ENCODE results near the gene TMEM182. TPM values are rescaled to one million over a fixed set of nuclear protein-coding genes. Genes with fewer than 3 reads are reported as not detected.

TMEM182 gene
- total RNA-seq, 1 donor from 2014 or later = 6.1 TPM

DNA sequence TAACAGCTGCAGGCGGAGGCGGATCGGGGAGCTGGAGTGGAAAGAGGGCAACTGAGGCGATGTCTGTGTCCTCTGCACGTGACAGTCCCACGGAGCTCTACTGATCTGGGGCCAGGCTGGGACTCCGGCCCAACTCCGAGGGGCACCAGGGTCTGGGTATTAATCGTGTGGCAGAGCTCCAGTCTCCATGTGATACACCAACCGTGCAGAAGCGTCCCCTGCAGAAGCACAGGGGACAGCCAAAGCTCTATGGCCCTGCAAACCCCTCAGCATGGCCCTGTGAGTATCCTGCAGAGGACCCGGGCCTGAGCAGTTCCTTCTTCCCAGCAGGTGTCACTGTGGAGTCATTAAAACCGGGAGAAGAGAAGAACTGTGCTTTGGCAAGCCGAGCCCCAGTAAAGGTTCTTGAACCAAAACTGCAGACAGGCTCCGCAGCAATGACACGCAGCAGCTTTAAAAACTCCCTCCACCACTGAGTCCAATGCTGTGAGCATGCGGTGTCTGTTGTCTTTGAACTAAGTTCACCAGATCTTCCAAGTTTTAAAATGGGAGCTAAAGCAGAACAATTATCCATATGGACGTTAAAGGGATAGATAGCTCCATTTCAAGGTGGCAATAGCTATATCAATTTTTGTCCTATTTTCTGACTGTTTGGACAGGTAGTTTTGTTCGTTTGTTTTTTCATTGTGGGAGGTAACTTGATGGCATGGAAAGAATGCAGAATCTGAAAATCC is 79.4 kb downstream of the TMEM182 start:
- FAIRE-seq (no peak), DNase-seq (ENCODE audit: low read depth) (peak; percentile 38)
- no peak overlapping the region for H3K4me3 ChIP-seq (ENCODE audit: low read depth, low read length)

DNA sequence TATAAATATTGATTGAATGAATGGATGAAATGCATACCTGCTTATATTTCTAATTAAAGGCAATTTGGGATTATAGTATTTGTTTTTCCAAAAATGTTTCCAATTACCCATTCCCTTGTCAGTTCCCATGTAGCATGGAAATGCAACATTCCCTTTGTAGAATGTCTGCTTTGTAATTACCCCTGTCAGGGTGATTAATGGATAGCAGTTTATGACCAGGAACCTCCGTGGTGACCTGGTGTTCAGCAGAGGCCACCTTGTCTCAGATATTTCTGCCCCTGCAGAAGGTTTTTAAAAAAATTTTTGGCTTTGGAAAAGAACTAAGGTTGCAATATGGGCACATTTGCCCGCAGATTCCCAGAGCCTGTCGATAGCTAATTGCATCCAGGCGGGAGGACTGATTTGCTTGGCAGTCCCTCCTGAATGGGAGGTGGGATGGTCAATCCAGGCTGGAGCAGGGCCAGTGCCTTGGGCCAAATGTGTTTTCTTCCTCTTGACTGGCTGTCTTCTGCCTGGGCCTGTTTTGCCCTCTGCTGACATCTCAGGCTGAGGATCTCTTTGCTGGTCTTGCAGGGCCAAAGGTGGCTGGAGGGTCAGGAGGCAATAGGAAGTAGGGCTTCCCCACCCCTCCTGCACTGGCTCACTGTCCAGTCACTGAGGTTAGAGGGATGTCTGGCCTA is 82.1 kb downstream of the TMEM182 start:
- no peak for TF ChIP-seq CTCF (IDR thresholded peaks at IDR 0.05; ENCODE audit: insufficient read depth, low read length, severe bottlenecking)
- H3K4me3 ChIP-seq (ENCODE audit: low read depth, low read length) = no peak overlapping the region
- H3K36me3 ChIP-seq (ENCODE audit: control insufficient read depth, insufficient read depth, low read length) = no peaks in the 10 kb centered on the region
- DNase-seq (ENCODE audit: low read depth) (no peak), FAIRE-seq (no peak)
- H3K27me3 ChIP-seq (ENCODE audit: control insufficient read depth, insufficient read depth, low read length) = no peaks in the 10 kb centered on the region

More for the DNA sequence above, 79.4 kb downstream of the TMEM182 start:
- Histone ChIP-seq H3K27me3 (ENCODE audit: control insufficient read depth, insufficient read depth, low read length) (no peaks in the 10 kb centered on the region), H3K36me3 (ENCODE audit: control insufficient read depth, insufficient read depth, low read length) (no peaks in the 10 kb centered on the region)
- peak; percentile 66 for TF ChIP-seq CTCF (IDR thresholded peaks at IDR 0.05; ENCODE audit: insufficient read depth, low read length, severe bottlenecking)

DNA sequence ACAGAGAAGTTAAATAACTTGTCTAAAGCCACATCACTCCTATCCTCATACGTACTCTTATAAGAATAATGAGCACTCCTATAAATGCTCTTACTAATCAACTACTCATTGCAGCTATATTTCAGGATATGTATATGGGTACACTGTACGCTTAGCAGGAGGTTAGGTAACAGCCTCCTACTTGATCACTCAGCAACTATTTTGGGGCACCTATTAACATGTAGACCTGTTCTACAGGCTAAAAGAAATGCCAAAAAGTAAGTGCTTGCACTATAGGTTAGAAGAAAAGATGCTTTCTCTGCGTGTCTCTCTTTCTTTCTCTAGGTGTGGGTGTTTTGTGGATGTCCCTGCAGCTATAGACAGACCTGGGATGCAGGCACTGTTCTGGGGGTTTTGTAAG is 83.1 kb downstream of the TMEM182 start:
- DNase-seq (ENCODE audit: low read depth) (no peak), FAIRE-seq (no peak)
- no peak overlapping the region for H3K4me3 ChIP-seq (ENCODE audit: low read depth, low read length)
- no peak for TF ChIP-seq CTCF (IDR thresholded peaks at IDR 0.05; ENCODE audit: insufficient read depth, low read length, severe bottlenecking)
- no peaks in the 10 kb centered on the region for H3K27me3 ChIP-seq (ENCODE audit: control insufficient read depth, insufficient read depth, low read length)
- no peaks in the 10 kb centered on the region for H3K36me3 ChIP-seq (ENCODE audit: control insufficient read depth, insufficient read depth, low read length)

GRCh38 chr2:102848366-102848839 is 86.6 kb downstream of the TMEM182 start:
- DNase-seq (ENCODE audit: low read depth) = peak; percentile 42
- Histone ChIP-seq H3K36me3 (ENCODE audit: control insufficient read depth, insufficient read depth, low read length) (no peaks in the 10 kb centered on the region), H3K4me3 (ENCODE audit: low read depth, low read length) (no peak overlapping the region), H3K27me3 (ENCODE audit: control insufficient read depth, insufficient read depth, low read length) (no peaks in the 10 kb centered on the region)
- no peak for TF ChIP-seq CTCF (IDR thresholded peaks at IDR 0.05; ENCODE audit: insufficient read depth, low read length, severe bottlenecking)
- FAIRE-seq = no peak

GRCh38 chr2:102850888-102851287 is 89.1 kb downstream of the TMEM182 start:
- TF ChIP-seq CTCF (IDR thresholded peaks at IDR 0.05; ENCODE audit: insufficient read depth, low read length, severe bottlenecking) = no peak
- FAIRE-seq (no peak), DNase-seq (ENCODE audit: low read depth) (no peak)
- Histone ChIP-seq H3K4me3 (ENCODE audit: low read depth, low read length) (no peak overlapping the region), H3K27me3 (ENCODE audit: control insufficient read depth, insufficient read depth, low read length) (no peaks in the 10 kb centered on the region), H3K36me3 (ENCODE audit: control insufficient read depth, insufficient read depth, low read length) (no peaks in the 10 kb centered on the region)
